ENCODE data around the gene USO1. TPM values are rescaled to one million over a fixed set of nuclear protein-coding genes. Genes with fewer than 3 reads are reported as not detected.

Gene USO1
- total and polyA plus RNA-seq, 2 experiments from 2014 or later = 74.2 to 117 TPM

DNA sequence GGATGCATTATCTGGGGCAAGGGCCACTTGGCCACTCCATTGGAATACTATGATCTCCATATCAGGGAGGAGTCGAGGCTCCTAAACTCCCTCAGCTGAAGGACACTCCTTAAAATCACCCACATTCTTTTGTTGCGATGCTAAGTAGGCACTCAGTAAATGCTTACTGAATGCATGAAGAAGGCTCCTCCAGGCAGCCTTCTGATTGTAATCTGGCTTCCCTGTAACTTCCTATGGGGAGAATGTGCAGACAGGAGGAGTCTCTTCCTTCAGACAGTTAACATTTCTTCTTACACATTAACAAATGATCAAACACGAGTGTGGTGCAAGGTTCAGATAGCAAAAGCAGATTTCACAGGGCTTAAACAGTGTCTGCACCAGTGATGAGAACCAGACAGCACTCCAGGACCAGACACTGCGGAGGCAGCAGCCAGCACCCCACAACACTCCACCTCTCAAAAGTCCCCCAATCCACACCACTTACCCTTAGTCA, 21.4 kb upstream of the USO1 start:
- 66 to 69% methylated on average over 4 of the region's 4 CpGs for WGBS, 2 experiments (ENCODE audit: low coverage in 1 of 2, low lambda C conversion rate in 2 of 2, missing lambda C conversion rate in 2 of 2)
- TF ChIP-seq EZH2phosphoT487 (IDR thresholded peaks at IDR 0.05; ENCODE audit: insufficient read depth, low read depth) = no peak
- no peak for TF ChIP-seq EZH2 (IDR thresholded peaks at IDR 0.05; ENCODE audit: insufficient read depth, poor library complexity, severe bottlenecking)
- H3K4me1 ChIP-seq (ENCODE audit: insufficient read depth) = no peaks in the 10 kb centered on the region
- in situ Hi-C loops (cut with MboI) = no loop called here
- H3K9me2 ChIP-seq (ENCODE audit: insufficient read depth) = no peaks in the 10 kb centered on the region
- no peaks in the 10 kb centered on the region for H3K27me3 ChIP-seq (replicated peaks; ENCODE audit: insufficient read depth)
- H3F3A ChIP-seq (ENCODE audit: insufficient read depth) = no peaks in the 10 kb centered on the region
- no peaks in the 10 kb centered on the region for H3K9me3 ChIP-seq (ENCODE audit: low read depth)
- no peak for DNase-seq
- no peaks in the 10 kb centered on the region for H3K79me2 ChIP-seq (ENCODE audit: insufficient read depth)
- H3K9ac ChIP-seq = no peak overlapping the region
- no peaks in the 10 kb centered on the region for H3K36me3 ChIP-seq (ENCODE audit: low read depth)
- H3K4me3 ChIP-seq = no peak overlapping the region
- H3K27ac ChIP-seq = no peak overlapping the region
- no peak overlapping the region for H3K4me2 ChIP-seq (ENCODE audit: unreplicated experiment)
- H2AFZ ChIP-seq = no peak overlapping the region
- H4K20me1 ChIP-seq (ENCODE audit: insufficient read depth) = no peaks in the 10 kb centered on the region

- Histone ChIP-seq H4K20me1 (ENCODE audit: insufficient read depth) (no peaks in the 10 kb centered on the region), H3K9me2 (ENCODE audit: insufficient read depth) (no peaks in the 10 kb centered on the region), H3K4me1 (ENCODE audit: insufficient read depth) (no peaks in the 10 kb centered on the region), H3F3A (ENCODE audit: insufficient read depth) (no peaks in the 10 kb centered on the region), H2AFZ (no peak overlapping the region), H3K27ac (no peak overlapping the region), H3K79me2 (ENCODE audit: insufficient read depth) (peaks cover 13% of the 10 kb centered on the region; the same call in 1 of the 2 replicates), H3K27me3 (replicated peaks; ENCODE audit: insufficient read depth) (no peaks in the 10 kb centered on the region), H3K9ac (no peak overlapping the region), H3K9me3 (ENCODE audit: low read depth) (no peaks in the 10 kb centered on the region), H3K4me2 (ENCODE audit: unreplicated experiment) (no peak overlapping the region), H3K36me3 (ENCODE audit: low read depth) (no peaks in the 10 kb centered on the region), H3K4me3 (no peak overlapping the region)
- DNase-seq = no peak
- TF ChIP-seq EZH2 (IDR thresholded peaks at IDR 0.05; ENCODE audit: insufficient read depth, poor library complexity, severe bottlenecking) = no peak
- TF ChIP-seq EZH2phosphoT487 (IDR thresholded peaks at IDR 0.05; ENCODE audit: insufficient read depth, low read depth) = no peak
- WGBS, 2 experiments (ENCODE audit: low coverage in 1 of 2, low lambda C conversion rate in 2 of 2, missing lambda C conversion rate in 2 of 2) = 84 to 89% methylated on average over 6 of the region's 6 CpGs
- in situ Hi-C loops (cut with MboI) = no loop called here
Observed at GRCh38 chr4:75705198-75705977, 19.0 kb upstream of the USO1 start.

DNA sequence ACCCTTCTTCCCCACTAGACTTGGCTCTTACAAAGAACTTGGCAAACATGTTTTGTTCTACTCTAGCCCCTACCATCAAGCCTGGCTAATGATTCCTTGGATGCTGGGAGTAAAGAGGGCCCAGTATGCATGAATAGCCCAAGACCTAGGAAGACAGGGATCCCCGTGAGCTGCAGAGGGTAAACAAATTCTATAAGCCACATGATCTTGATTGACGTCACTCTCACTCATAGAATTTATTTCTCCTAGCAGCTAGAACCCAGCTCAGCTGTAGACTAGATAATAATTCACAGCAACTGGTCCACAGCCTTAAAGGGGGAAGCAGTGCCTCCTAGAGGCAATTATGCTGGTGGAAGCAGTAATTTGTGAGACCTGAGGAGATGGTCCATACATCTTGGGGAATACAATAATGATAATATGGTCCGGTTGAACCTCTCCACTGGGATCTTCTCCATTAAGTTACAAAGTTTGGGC, 16.1 kb upstream of the USO1 start:
- Histone ChIP-seq H3K27me3 (replicated peaks; ENCODE audit: insufficient read depth) (no peaks in the 10 kb centered on the region), H4K20me1 (ENCODE audit: insufficient read depth) (no peaks in the 10 kb centered on the region), H3K36me3 (ENCODE audit: low read depth) (no peaks in the 10 kb centered on the region), H3K4me1 (ENCODE audit: insufficient read depth) (no peaks in the 10 kb centered on the region), H3K9ac (no peak overlapping the region), H3K4me3 (no peak overlapping the region), H3K27ac (no peak overlapping the region), H3K4me2 (ENCODE audit: unreplicated experiment) (no peak overlapping the region), H3F3A (ENCODE audit: insufficient read depth) (peaks cover 5% of the 10 kb centered on the region; the same call in 1 of the 2 replicates), H3K9me3 (ENCODE audit: low read depth) (no peaks in the 10 kb centered on the region), H3K79me2 (ENCODE audit: insufficient read depth) (peaks cover 26% of the 10 kb centered on the region), H3K9me2 (ENCODE audit: insufficient read depth) (no peaks in the 10 kb centered on the region), H2AFZ (no peak overlapping the region)
- 84 to 86% methylated on average over 3 of the region's 3 CpGs for WGBS, 2 experiments (ENCODE audit: low coverage in 1 of 2, low lambda C conversion rate in 2 of 2, missing lambda C conversion rate in 2 of 2)
- TF ChIP-seq EZH2 (IDR thresholded peaks at IDR 0.05; ENCODE audit: insufficient read depth, poor library complexity, severe bottlenecking) (no peak), EZH2phosphoT487 (IDR thresholded peaks at IDR 0.05; ENCODE audit: insufficient read depth, low read depth) (no peak)
- no peak for DNase-seq
- in situ Hi-C loops (cut with MboI) = no loop called here

DNA sequence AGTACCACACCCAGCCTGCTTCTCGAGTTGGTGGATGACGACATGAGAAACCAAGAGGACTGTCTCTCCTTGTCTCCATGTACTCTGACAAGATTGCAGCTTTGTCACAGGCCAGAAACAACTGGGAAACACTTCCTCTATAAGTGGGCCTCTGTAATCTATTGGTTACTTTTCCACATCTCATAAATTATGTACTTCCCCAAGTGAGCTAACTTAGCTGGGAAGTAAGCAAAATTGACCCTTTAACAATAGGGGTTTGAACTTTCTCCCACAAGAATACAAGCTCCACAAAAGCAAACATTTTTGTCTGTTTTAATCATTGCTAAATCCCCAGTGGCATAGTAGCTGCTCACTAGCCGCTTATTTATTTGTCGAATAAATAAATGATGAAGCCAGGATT, 14.1 kb upstream of the USO1 start:
- H3K36me3 ChIP-seq (ENCODE audit: low read depth) = no peaks in the 10 kb centered on the region
- no peak overlapping the region for H3K27ac ChIP-seq
- TF ChIP-seq EZH2 (IDR thresholded peaks at IDR 0.05; ENCODE audit: insufficient read depth, poor library complexity, severe bottlenecking) (no peak), EZH2phosphoT487 (IDR thresholded peaks at IDR 0.05; ENCODE audit: insufficient read depth, low read depth) (no peak)
- no peak overlapping the region for H3K9ac ChIP-seq
- H4K20me1 ChIP-seq (ENCODE audit: insufficient read depth) = no peaks in the 10 kb centered on the region
- WGBS, 2 experiments (ENCODE audit: low coverage in 1 of 2, low lambda C conversion rate in 2 of 2, missing lambda C conversion rate in 2 of 2) = 88 to 89% methylated on average over 4 of the region's 4 CpGs
- no peaks in the 10 kb centered on the region for H3K27me3 ChIP-seq (replicated peaks; ENCODE audit: insufficient read depth)
- H3K9me2 ChIP-seq (ENCODE audit: insufficient read depth) = no peaks in the 10 kb centered on the region
- H3K4me3 ChIP-seq = no peak overlapping the region
- H3K9me3 ChIP-seq (ENCODE audit: low read depth) = no peaks in the 10 kb centered on the region
- peaks cover 17% of the 10 kb centered on the region for H3K4me1 ChIP-seq (ENCODE audit: insufficient read depth)
- H3K4me2 ChIP-seq (ENCODE audit: unreplicated experiment) = no peak overlapping the region
- peaks cover 25% of the 10 kb centered on the region for H3F3A ChIP-seq (ENCODE audit: insufficient read depth)
- no peak for DNase-seq
- peaks cover 34% of the 10 kb centered on the region for H3K79me2 ChIP-seq (ENCODE audit: insufficient read depth)
- in situ Hi-C loops (cut with MboI) = no loop called here
- no peak overlapping the region for H2AFZ ChIP-seq
